GM12878 (cell line): ENCODE results near the gene SIGLEC14. TPM values are rescaled to one million over a fixed set of nuclear protein-coding genes. Genes with fewer than 3 reads are reported as not detected.

Experiments used
- ATAC-seq: fragments of 200-7000 bp; cut with Tn5 transposase; 3 replicates; pipeline ENCODE4 v1.9.1; 2020; ENCODE audit warnings: mild to moderate bottlenecking, moderate library complexity
- BruUV-seq: library from RNA; stranded (reverse); fragments of 400-500 nt; replicated peaks from 2 replicates; lab custom pipeline; 2021; lab: Mats Ljungman, UMichigan
- CTCF ChIA-PET: fragments of 300-600 bp; sonication (Branson Sonifier 250); formaldehyde crosslinking; extraction: SDS; loops from one replicate; lab custom pipeline; 2021; ENCODE audit warnings: inconsistent platforms; lab: Yijun Ruan, JAX
- POLR2A ChIA-PET: fragments of 350-600 bp; formaldehyde crosslinking; extraction: SDS; loops from one replicate; lab custom pipeline; 2021; ENCODE audit warnings: inconsistent platforms; lab: Charles Lee
- RAD21 ChIA-PET: fragments of 300-600 bp; sonication (Branson Sonifier 250); formaldehyde crosslinking; loops from one replicate; lab custom pipeline; 2023; ENCODE audit warnings: antibody characterized with exemption; ENCODE audit not compliant: unreplicated experiment; lab: Charles Lee
- SMC1A ChIA-PET: fragments of 300-600 bp; sonication (Branson Sonifier 250); formaldehyde crosslinking; loops from one replicate; lab custom pipeline; 2023; ENCODE audit not compliant: unreplicated experiment, uncharacterized antibody; lab: Charles Lee
- DNase-seq: peaks from one replicate; pipeline ENCODE4 v3.0.0-alpha.2; 2011; ENCODE audit warnings: low read depth, low spot score
- FAIRE-seq: peaks from 3 replicates; lab custom pipeline; 2011; peaks lifted over from hg19 to GRCh38; lab: Jason Lieb, UNC
- H2AFZ ChIP-seq: 2 replicates; pipeline ENCODE4 v1.6.0; 2011; ENCODE audit warnings: low read depth, low read length, control low read depth; ENCODE audit not compliant: control insufficient read depth
- H3K27ac ChIP-seq: 2 replicates; pipeline ENCODE4 v1.5.1; 2011; ENCODE audit warnings: control low read depth; ENCODE audit not compliant: control insufficient read depth, insufficient read depth
- H3K27me3 ChIP-seq, 2 experiments: replicated peaks in 1 of 2; 2 replicates each; pipeline versions ENCODE4 v1.6.0 to v1.6.1; 2011; ENCODE audit warnings: low read length in 1 of 2; ENCODE audit not compliant: control insufficient read depth in 2 of 2, insufficient read depth in 2 of 2
- H3K36me3 ChIP-seq, 2 experiments: 2 replicates each; pipeline ENCODE4 v1.5.1; 2011; ENCODE audit warnings: low read length in 1 of 2; ENCODE audit not compliant: control insufficient read depth in 2 of 2, insufficient read depth in 2 of 2
- H3K4me1 ChIP-seq: 2 replicates; pipeline ENCODE4 v1.6.1; 2011; ENCODE audit warnings: mild to moderate bottlenecking, low read length, moderate library complexity, mixed read lengths; ENCODE audit not compliant: control insufficient read depth, insufficient read depth
- H3K4me2 ChIP-seq: 2 replicates; pipeline ENCODE4 v1.6.0; 2011; ENCODE audit warnings: control low read depth; ENCODE audit not compliant: control insufficient read depth, insufficient read depth
- H3K4me3 ChIP-seq: fragments of 200-600 bp; sonication (generic); 2 replicates; pipeline ENCODE4 v1.5.1; 2016
- H3K79me2 ChIP-seq: 2 replicates; pipeline ENCODE4 v1.6.0; 2011; ENCODE audit warnings: low read length; ENCODE audit not compliant: control insufficient read depth, insufficient read depth
- H3K9ac ChIP-seq: 2 replicates; pipeline ENCODE4 v1.8.0; 2011; ENCODE audit warnings: low read length, control low read depth, mixed read lengths; ENCODE audit not compliant: control insufficient read depth, insufficient read depth
- H3K9me3 ChIP-seq: replicated peaks from 3 replicates; pipeline ENCODE4 v1.5.1; 2011; ENCODE audit warnings: mild to moderate bottlenecking, low read length; ENCODE audit not compliant: control insufficient read depth, insufficient read depth
- H4K20me1 ChIP-seq: 2 replicates; pipeline ENCODE4 v1.6.0; 2011; ENCODE audit not compliant: control insufficient read depth, insufficient read depth
- CREB1 ChIP-seq: IDR thresholded peaks from 2 replicates; pipeline ENCODE4 v1.6.1; 2012; ENCODE audit warnings: low read depth, mild to moderate bottlenecking, inconsistent platforms
- EED ChIP-seq: sonication (generic); IDR thresholded peaks from 2 replicates; pipeline ENCODE4 v1.6.1; 2016; ENCODE audit warnings: antibody characterized with exemption, low read depth
- FOXK2 ChIP-seq: fragments of 450-650 bp; IDR thresholded peaks from 2 replicates; pipeline ENCODE4 v1.6.1; 2017; ENCODE audit warnings: mild to moderate bottlenecking, moderate library complexity
- MTA2 ChIP-seq: fragments of 450-650 bp; IDR thresholded peaks from 2 replicates; pipeline ENCODE4 v1.6.1; 2016; ENCODE audit warnings: low read depth, mild to moderate bottlenecking, moderate library complexity
- NR2F1 ChIP-seq: fragments of 450-650 bp; conservative IDR thresholded peaks from 2 replicates; pipeline ENCODE4 v1.6.1; 2017; ENCODE audit warnings: mild to moderate bottlenecking
- PML ChIP-seq: IDR thresholded peaks from 2 replicates; pipeline ENCODE4 v1.6.1; 2012; ENCODE audit warnings: low read length, inconsistent platforms
- WGBS: methylation state at CpG from one replicate; pipeline ENCODE4 v1.1.6; 2016; ENCODE audit warnings: low lambda C conversion rate; ENCODE audit not compliant: insufficient replicate concordance, insufficient coverage; ENCODE audit errors: missing lambda C conversion rate; 5-methylcytosine and 5-hydroxymethylcytosine counted together
- in situ Hi-C: fragments of 300-500 bp; cut with MboI; formaldehyde crosslinking; loops from 9 replicates; pipeline ENCODE4 v1.14.3; 2018; ENCODE audit warnings: mixed read lengths
- intact Hi-C: fragments of 100-400 bp; cut with micrococcal nuclease; formaldehyde crosslinking; loops from one replicate; pipeline ENCODE4 v1.14.2; 2022; ENCODE audit not compliant: unreplicated experiment
- polyA plus RNA-seq, 11 experiments: library from polyadenylated mRNA; depleted of rRNA in 4 of 11; unstranded in 6 of 11; stranded (reverse) in 5 of 11; fragments of >200 nt; fragmentation: Nextera tagmentation in 4 of 11; fragmentation: Illumina TruSeq in 1 of 11; extraction: Ambion mirVana in 4 of 11; extraction: Trizol in 1 of 11; gene quantifications; 1 replicate in 1 of 11; 2 replicates in 10 of 11; pipeline versions ENCODE4 v1.2.1 to v1.2.3, GENCODE V29; 2011 to 2016; ENCODE audit warnings: inconsistent platforms in 2 of 11, missing spikeins in 2 of 11, low read depth in 1 of 11
- total RNA-seq, 4 experiments: library from RNA; depleted of rRNA in 3 of 4; stranded (reverse); fragments of >200 nt in 3 of 4; fragmentation: Illumina TruSeq in 1 of 4; extraction: Trizol in 1 of 4; gene quantifications; 2 replicates each; pipeline versions ENCODE4 v1.2.1 to v1.2.3, GENCODE V29; 2013 to 2021
- TF ChIP-seq, protein P1 (sequence below): IDR thresholded peaks from 2 replicates; pipeline ENCODE4 v1.6.1; 2012; ENCODE audit warnings: low read depth, low read length, improper control_type of control experiment
- TF ChIP-seq, protein P2 (sequence below): fragments of 450-650 bp; IDR thresholded peaks from 2 replicates; pipeline ENCODE4 v1.6.1; 2016; ENCODE audit warnings: mild to moderate bottlenecking
- TF ChIP-seq, protein P3 (sequence below): fragments of 450-650 bp; formaldehyde crosslinking; IDR thresholded peaks from 2 replicates; pipeline ENCODE4 v1.4.0; 2022; ENCODE audit warnings: mild to moderate bottlenecking, moderate library complexity

SIGLEC14 gene
- total and polyA plus RNA-seq, 10 of the 15 experiments (the other 5 are each of a cell fraction or from before 2014, with no cell fraction given): 0.57 to 8.4 (median 4.6) TPM

DNA sequence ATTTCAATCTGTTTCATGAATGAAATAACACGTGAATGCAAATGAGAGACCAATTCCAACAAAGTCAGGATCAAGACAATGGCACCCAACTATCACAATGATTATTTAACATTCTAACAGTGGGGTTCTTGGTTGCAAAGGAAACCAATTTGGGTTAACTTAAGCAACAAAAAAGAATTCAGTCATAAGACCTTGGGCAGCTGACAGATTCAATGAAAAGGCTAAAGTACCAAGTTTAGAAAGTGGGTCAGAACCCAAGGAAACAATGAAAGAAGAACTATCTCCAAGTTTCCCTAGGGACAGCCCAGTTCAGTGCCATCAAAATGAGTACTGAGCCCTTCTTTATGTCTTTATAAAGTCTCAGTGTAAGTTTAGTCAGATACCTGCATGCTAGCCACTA lies 17.5 kb upstream of the SIGLEC14 start (continued):
- TF ChIP-seq, protein P1, sequence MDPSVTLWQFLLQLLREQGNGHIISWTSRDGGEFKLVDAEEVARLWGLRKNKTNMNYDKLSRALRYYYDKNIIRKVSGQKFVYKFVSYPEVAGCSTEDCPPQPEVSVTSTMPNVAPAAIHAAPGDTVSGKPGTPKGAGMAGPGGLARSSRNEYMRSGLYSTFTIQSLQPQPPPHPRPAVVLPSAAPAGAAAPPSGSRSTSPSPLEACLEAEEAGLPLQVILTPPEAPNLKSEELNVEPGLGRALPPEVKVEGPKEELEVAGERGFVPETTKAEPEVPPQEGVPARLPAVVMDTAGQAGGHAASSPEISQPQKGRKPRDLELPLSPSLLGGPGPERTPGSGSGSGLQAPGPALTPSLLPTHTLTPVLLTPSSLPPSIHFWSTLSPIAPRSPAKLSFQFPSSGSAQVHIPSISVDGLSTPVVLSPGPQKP: no peak
- TF ChIP-seq PML: no peak
- no peak for TF ChIP-seq MTA2
- TF ChIP-seq CREB1: no peak
- no peak for TF ChIP-seq EED
- TF ChIP-seq NR2F1: no peak
- TF ChIP-seq, all 136 proteins: peak for 0

DNA sequence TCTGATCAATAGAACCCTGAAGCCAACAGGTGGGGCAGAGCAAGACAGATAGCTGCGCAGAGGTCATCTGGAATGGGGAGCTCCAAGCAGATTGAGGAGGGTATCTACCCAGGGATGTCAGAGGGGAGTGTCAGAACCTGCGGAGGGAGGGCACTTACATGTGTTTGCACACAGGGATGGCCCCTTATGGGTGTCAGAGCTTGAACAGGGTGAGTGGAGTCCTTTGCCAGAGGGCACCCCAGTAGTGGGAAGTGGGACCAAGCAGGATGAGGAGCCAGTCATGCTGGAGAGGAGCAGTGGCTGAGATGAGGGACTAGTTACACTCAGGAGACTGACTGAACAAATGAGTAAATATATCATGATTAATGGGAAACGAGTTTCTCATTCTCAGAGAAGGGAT lies 17.0 kb upstream of the SIGLEC14 start:
- ChIA-PET CTCF (interaction anchor here (0.7 to 10.4 kb wide), 4 partner anchors 9 to 203 kb away, joined by 3 to 281 read pairs (median 4); no protein-coding TSS in a partner anchor), POLR2A (no interaction called here), SMC1A (interaction anchor here (0.8 to 1.1 kb wide), 3 partner anchors 12 to 314 kb away, joined by 3 read pairs; no protein-coding TSS in a partner anchor), RAD21 (no interaction called here)
- no TSS peak for BruUV-seq
- intact Hi-C loops: no loop called here
- Histone ChIP-seq H3K9me3 (no peaks in the 10 kb centered on the region), H3K4me1 (no peaks in the 10 kb centered on the region), H3K9ac (no peak overlapping the region), H3K4me3 (no peak overlapping the region), H3K27me3 (no peaks in the 10 kb centered on the region), H3K79me2 (no peaks in the 10 kb centered on the region), H3K27ac (no peak overlapping the region), H4K20me1 (no peaks in the 10 kb centered on the region), H2AFZ (no peak overlapping the region), H3K4me2 (no peak overlapping the region), H3K36me3 (no peaks in the 10 kb centered on the region)
- TF ChIP-seq, protein P2, sequence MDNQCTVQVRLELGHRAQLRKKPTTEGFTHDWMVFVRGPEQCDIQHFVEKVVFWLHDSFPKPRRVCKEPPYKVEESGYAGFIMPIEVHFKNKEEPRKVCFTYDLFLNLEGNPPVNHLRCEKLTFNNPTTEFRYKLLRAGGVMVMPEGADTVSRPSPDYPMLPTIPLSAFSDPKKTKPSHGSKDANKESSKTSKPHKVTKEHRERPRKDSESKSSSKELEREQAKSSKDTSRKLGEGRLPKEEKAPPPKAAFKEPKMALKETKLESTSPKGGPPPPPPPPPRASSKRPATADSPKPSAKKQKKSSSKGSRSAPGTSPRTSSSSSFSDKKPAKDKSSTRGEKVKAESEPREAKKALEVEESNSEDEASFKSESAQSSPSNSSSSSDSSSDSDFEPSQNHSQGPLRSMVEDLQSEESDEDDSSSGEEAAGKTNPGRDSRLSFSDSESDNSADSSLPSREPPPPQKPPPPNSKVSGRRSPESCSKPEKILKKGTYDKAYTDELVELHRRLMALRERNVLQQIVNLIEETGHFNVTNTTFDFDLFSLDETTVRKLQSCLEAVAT: no peak
- TF ChIP-seq, protein P3, sequence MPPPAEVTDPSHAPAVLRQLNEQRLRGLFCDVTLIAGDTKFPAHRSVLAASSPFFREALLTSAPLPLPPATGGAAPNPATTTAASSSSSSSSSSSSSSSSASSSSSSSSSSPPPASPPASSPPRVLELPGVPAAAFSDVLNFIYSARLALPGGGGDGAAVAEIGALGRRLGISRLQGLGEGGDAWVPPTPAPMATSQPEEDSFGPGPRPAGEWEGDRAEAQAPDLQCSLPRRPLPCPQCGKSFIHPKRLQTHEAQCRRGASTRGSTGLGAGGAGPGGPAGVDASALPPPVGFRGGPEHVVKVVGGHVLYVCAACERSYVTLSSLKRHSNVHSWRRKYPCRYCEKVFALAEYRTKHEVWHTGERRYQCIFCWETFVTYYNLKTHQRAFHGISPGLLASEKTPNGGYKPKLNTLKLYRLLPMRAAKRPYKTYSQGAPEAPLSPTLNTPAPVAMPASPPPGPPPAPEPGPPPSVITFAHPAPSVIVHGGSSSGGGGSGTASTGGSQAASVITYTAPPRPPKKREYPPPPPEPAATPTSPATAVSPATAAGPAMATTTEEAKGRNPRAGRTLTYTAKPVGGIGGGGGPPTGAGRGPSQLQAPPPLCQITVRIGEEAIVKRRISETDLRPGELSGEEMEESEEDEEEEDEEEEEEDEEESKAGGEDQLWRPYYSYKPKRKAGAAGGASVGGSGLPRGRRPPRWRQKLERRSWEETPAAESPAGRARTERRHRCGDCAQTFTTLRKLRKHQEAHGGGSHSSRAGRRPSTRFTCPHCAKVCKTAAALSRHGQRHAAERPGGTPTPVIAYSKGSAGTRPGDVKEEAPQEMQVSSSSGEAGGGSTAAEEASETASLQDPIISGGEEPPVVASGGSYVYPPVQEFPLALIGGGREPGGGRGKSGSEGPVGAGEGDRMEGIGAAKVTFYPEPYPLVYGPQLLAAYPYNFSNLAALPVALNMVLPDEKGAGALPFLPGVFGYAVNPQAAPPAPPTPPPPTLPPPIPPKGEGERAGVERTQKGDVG: no peak
- TF ChIP-seq FOXK2: no peak
- DNase-seq (no peak), FAIRE-seq (no peak), ATAC-seq (no peak)
- 20% methylated on average over 3 of the region's 3 CpGs for WGBS
- in situ Hi-C loops: loop anchor here (5.0 kb wide), 1 partner anchor 326 kb away; no protein-coding TSS in a partner anchor
